Mesenchymal stem cell (in vitro differentiated cells and primary cell): ENCODE measurements around the gene RPL15.

Experiments used
- DNase-seq: peaks from one replicate; pipeline ENCODE4 v3.0.0-alpha.2; 2013
- H2AFZ ChIP-seq: one replicate; pipeline ENCODE4 v1.6.1; 2013; ENCODE audit warnings: low read depth, mild to moderate bottlenecking, control low read depth, inconsistent platforms, low read length, moderate library complexity
- H2AK5ac ChIP-seq: 2 replicates; pipeline ENCODE4 v1.6.1; 2013; ENCODE audit warnings: low read length, moderate library complexity, mild to moderate bottlenecking, inconsistent platforms; ENCODE audit not compliant: severe bottlenecking
- H2BK120ac ChIP-seq: one replicate; pipeline ENCODE4 v1.6.1; 2013; ENCODE audit warnings: low read depth, mild to moderate bottlenecking, inconsistent platforms, low read length, moderate library complexity
- H2BK12ac ChIP-seq, 2 experiments: one replicate each; pipeline ENCODE4 v1.6.1; 2013; ENCODE audit warnings: inconsistent platforms in 2 of 2, low read length in 2 of 2, mild to moderate bottlenecking in 2 of 2, moderate library complexity in 2 of 2, control low read depth in 1 of 2
- H2BK15ac ChIP-seq: one replicate; pipeline ENCODE4 v1.6.1; 2013; ENCODE audit warnings: mild to moderate bottlenecking, low read depth, inconsistent platforms; ENCODE audit not compliant: poor library complexity, severe bottlenecking
- H2BK5ac ChIP-seq: 2 replicates; pipeline ENCODE4 v1.6.1; 2013; ENCODE audit warnings: low read depth, mild to moderate bottlenecking, low read length, control low read depth, inconsistent platforms; ENCODE audit not compliant: poor library complexity, severe bottlenecking
- H3K14ac ChIP-seq, 2 experiments: one replicate each; pipeline ENCODE4 v1.6.1; 2013; ENCODE audit warnings: inconsistent platforms in 2 of 2, low read length in 2 of 2, control low read depth in 1 of 2, mild to moderate bottlenecking in 1 of 2, moderate library complexity in 1 of 2
- H3K18ac ChIP-seq, 2 experiments: one replicate each; pipeline ENCODE4 v1.6.1; 2013; ENCODE audit warnings: inconsistent platforms in 2 of 2, low read length in 2 of 2, control low read depth in 1 of 2, low read depth in 1 of 2, mild to moderate bottlenecking in 1 of 2
- H3K23ac ChIP-seq, 2 experiments: one replicate each; pipeline ENCODE4 v1.6.1; 2013; ENCODE audit warnings: inconsistent platforms in 2 of 2, low read length in 2 of 2, mild to moderate bottlenecking in 2 of 2, moderate library complexity in 2 of 2, control low read depth in 1 of 2
- H3K27ac ChIP-seq: 2 replicates; pipeline ENCODE4 v1.5.1; 2013; ENCODE audit warnings: mild to moderate bottlenecking, moderate library complexity, low read length, control low read depth, inconsistent platforms; ENCODE audit not compliant: poor library complexity, severe bottlenecking
- H3K27me3 ChIP-seq, 2 experiments: 2 replicates each; pipeline versions ENCODE4 v1.6.1 to v1.7.0; 2013; ENCODE audit warnings: low read length in 2 of 2, mild to moderate bottlenecking in 2 of 2, moderate library complexity in 2 of 2, control low read depth in 1 of 2, inconsistent platforms in 1 of 2; ENCODE audit not compliant: control insufficient read depth in 1 of 2, insufficient read depth in 1 of 2
- H3K36me3 ChIP-seq, 2 experiments: 2 replicates each; pipeline versions ENCODE4 v1.6.1 to v1.7.0; 2013; ENCODE audit warnings: low read length in 2 of 2, control low read depth in 1 of 2, inconsistent platforms in 1 of 2, low read depth in 1 of 2, mild to moderate bottlenecking in 1 of 2; ENCODE audit not compliant: insufficient read depth in 2 of 2, control insufficient read depth in 1 of 2
- H3K4ac ChIP-seq, 2 experiments: one replicate each; pipeline ENCODE4 v1.6.1; 2013; ENCODE audit warnings: inconsistent platforms in 2 of 2, low read length in 2 of 2, mild to moderate bottlenecking in 2 of 2, moderate library complexity in 2 of 2, control low read depth in 1 of 2, low read depth in 1 of 2
- H3K4me1 ChIP-seq: 2 replicates; pipeline ENCODE4 v1.6.1; 2013; ENCODE audit warnings: low read depth, low read length, control low read depth; ENCODE audit not compliant: control insufficient read depth, insufficient read depth
- H3K4me2 ChIP-seq: 2 replicates; pipeline ENCODE4 v1.6.1; 2013; ENCODE audit warnings: low read length, mild to moderate bottlenecking, inconsistent platforms; ENCODE audit not compliant: poor library complexity, severe bottlenecking
- H3K4me3 ChIP-seq, 2 experiments: 2 replicates each; pipeline versions ENCODE4 v1.5.1 to v1.7.0; 2013; ENCODE audit warnings: low read length in 2 of 2, mild to moderate bottlenecking in 2 of 2, control low read depth in 1 of 2, low read depth in 1 of 2; ENCODE audit not compliant: insufficient read depth in 1 of 2
- H3K79me1 ChIP-seq: replicated peaks from 2 replicates; pipeline ENCODE4 v1.6.1; 2013; ENCODE audit warnings: mild to moderate bottlenecking, control low read depth, low read length, inconsistent platforms; ENCODE audit not compliant: poor library complexity, severe bottlenecking
- H3K9ac ChIP-seq: 2 replicates; pipeline ENCODE4 v1.7.0; 2013; ENCODE audit warnings: mild to moderate bottlenecking, low read length, moderate library complexity
- H3K9me3 ChIP-seq: 2 replicates; pipeline ENCODE4 v1.7.0; 2013; ENCODE audit warnings: mild to moderate bottlenecking, low read length; ENCODE audit not compliant: control insufficient read depth
- H4K8ac ChIP-seq: one replicate; pipeline ENCODE4 v1.6.1; 2013; ENCODE audit warnings: inconsistent platforms, mild to moderate bottlenecking, low read length, moderate library complexity
- H4K91ac ChIP-seq: one replicate; pipeline ENCODE4 v1.6.1; 2013; ENCODE audit warnings: mild to moderate bottlenecking, low read length, inconsistent platforms
- WGBS: methylation state at CpG from one replicate; pipeline ENCODE4 v1.1.7; 2013; ENCODE audit warnings: mixed read lengths; 5-methylcytosine and 5-hydroxymethylcytosine counted together

RPL15 gene

DNA sequence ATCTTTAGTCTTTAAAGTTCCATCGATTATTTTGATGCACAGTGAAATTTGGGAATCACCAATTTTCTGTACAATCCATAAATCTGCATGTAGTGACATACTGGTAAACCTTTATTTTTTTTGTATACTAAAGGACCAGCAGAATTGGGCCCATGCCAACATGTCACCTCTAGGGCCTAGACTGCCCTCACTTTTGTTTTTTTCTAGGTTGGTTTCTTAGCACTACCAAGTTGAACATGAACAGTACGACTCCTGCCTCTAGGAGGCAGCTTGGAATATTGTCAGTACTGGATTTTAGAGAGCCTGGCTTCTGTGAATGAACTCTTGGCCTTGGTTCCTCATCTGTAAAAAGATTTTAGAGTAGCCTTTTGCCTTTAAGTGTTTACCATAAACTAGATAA is 32.5 kb upstream of the RPL15 start:
- Histone ChIP-seq H2BK12ac (no peak overlapping the region), H3K4me2 (no peak overlapping the region), H3K79me1 (peaks cover 36% of the 10 kb centered on the region), H3K9me3 (no peaks in the 10 kb centered on the region), H2BK120ac (no peak overlapping the region), H4K8ac (no peak overlapping the region), H3K4me1 (peaks cover 1% of the 10 kb centered on the region), H2AK5ac (no peak overlapping the region), H3K27me3 (no peaks in the 10 kb centered on the region), H3K27ac (no peak overlapping the region), H3K9ac (no peak overlapping the region), H3K23ac (no peak overlapping the region), H3K4ac (no peak overlapping the region), H2BK15ac (no peak overlapping the region), H3K36me3 (peaks cover 11 to 36% of the 10 kb centered on the region in 2 experiments), H2AFZ (no peak overlapping the region), H3K18ac (no peak overlapping the region), H2BK5ac (no peak overlapping the region), H3K4me3 (no peak overlapping the region), H4K91ac (no peak overlapping the region), H3K14ac (no peak overlapping the region)
- WGBS: 100% methylated on average over 1 of the region's 2 CpGs
- DNase-seq: no peak

- Histone ChIP-seq H2BK15ac (no peak overlapping the region), H4K8ac (no peak overlapping the region), H2BK12ac (no peak overlapping the region), H3K9ac (no peak overlapping the region), H3K4me3 (no peak overlapping the region), H3K4me1 (peaks cover 1% of the 10 kb centered on the region), H3K27ac (no peak overlapping the region), H3K4me2 (no peak overlapping the region), H3K36me3 (peaks cover 11 to 41% of the 10 kb centered on the region in 2 experiments), H2AK5ac (no peak overlapping the region), H4K91ac (no peak overlapping the region), H3K27me3 (no peaks in the 10 kb centered on the region), H3K79me1 (peaks cover 37% of the 10 kb centered on the region), H3K14ac (no peak overlapping the region), H2BK5ac (no peak overlapping the region), H3K23ac (no peak overlapping the region), H3K18ac (no peak overlapping the region), H2AFZ (no peak overlapping the region), H3K9me3 (no peaks in the 10 kb centered on the region), H2BK120ac (no peak overlapping the region), H3K4ac (no peak overlapping the region)
- DNase-seq: no peak
- WGBS: 97% methylated on average over 5 of the region's 6 CpGs
These were observed 31.7 kb upstream of the RPL15 start for GRCh38 chr3:23885210-23885609.

DNA sequence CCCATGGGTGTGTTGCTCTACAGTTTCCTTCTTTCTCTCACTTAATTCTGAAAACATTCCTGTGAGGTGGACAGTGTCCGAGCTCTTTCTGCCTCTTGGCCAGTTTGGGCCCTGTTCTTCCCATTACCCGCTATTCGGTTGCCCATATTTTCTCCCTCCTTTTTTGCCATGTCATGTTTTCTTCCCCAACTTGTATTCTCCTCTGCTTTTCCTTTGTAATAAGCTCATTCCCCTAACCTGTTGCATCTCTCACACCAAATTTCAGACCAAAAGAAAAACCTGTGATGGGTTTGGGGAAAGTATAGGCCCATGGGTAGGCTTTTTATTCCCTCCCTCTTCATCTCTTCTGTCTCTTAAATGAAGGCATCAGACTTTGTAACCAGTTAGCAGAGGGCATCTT is 30.6 kb upstream of the RPL15 start:
- Histone ChIP-seq H2AK5ac (no peak overlapping the region), H2BK120ac (no peak overlapping the region), H2BK5ac (no peak overlapping the region), H3K4ac (no peak overlapping the region), H3K14ac (no peak overlapping the region), H3K27ac (no peak overlapping the region), H3K4me1 (peaks cover 1% of the 10 kb centered on the region), H3K36me3 (peaks cover 11 to 52% of the 10 kb centered on the region in 2 experiments), H3K4me3 (no peak overlapping the region), H3K79me1 (peaks cover 38% of the 10 kb centered on the region), H3K9me3 (no peaks in the 10 kb centered on the region), H3K18ac (no peak overlapping the region), H3K9ac (no peak overlapping the region), H4K8ac (no peak overlapping the region), H2BK15ac (no peak overlapping the region), H2BK12ac (no peak overlapping the region), H3K4me2 (no peak overlapping the region), H3K27me3 (no peaks in the 10 kb centered on the region), H2AFZ (no peak overlapping the region), H3K23ac (no peak overlapping the region), H4K91ac (no peak overlapping the region)
- no peak for DNase-seq
- 95% methylated on average over 3 of the region's 3 CpGs for WGBS

DNA sequence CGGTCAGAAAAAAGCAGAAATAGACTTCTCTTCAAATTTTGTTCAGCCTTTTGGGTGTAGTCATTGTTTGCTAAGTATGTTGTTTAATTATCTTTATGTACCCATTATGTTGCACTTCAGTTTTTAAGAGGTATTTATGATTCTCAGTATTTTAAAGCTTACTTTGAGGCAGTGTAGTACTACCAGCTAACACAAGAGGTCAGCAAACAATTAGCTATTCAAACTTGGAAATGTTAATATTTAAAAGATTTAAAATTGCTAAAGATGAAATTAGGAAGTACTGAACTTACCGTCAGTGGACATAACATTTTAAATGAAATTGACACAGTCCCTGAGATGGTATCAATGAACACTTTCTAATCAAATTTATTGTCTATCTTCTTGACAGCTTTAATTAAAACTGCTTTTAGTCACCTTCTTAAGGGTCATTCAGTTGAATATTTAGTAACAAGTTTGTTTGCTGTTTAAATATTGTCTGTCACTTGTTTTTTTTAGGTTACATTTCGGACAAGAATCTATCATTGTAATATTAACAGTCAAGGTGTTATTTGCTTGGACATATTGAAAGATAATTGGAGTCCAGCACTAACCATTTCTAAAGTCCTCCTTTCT is 28.2 kb upstream of the RPL15 start:
- no CpG with 5 or more reads among the region's 3 CpGs for WGBS
- H2BK120ac ChIP-seq: no peak overlapping the region
- H3K9ac ChIP-seq: peak overlapping the region; percentile 17

More for the DNA sequence above, 28.2 kb upstream of the RPL15 start:
- no peak overlapping the region for H3K4me3 ChIP-seq
- H3K4ac ChIP-seq: no peak overlapping the region
- H3K27ac ChIP-seq: no peak overlapping the region
- no peak overlapping the region for H3K4me2 ChIP-seq
- H2BK12ac ChIP-seq: no peak overlapping the region
- no peak overlapping the region for H2BK5ac ChIP-seq
- no peaks in the 10 kb centered on the region for H3K4me1 ChIP-seq
- H3K79me1 ChIP-seq: peaks cover 29% of the 10 kb centered on the region
- H2AK5ac ChIP-seq: no peak overlapping the region
- H3K36me3 ChIP-seq: peaks cover 3 to 62% of the 10 kb centered on the region in 2 experiments
- H3K23ac ChIP-seq: no peak overlapping the region
- H4K8ac ChIP-seq: no peak overlapping the region
- H4K91ac ChIP-seq: no peak overlapping the region
- no peak overlapping the region for H3K18ac ChIP-seq
- peak; percentile 57 for DNase-seq
- H3K9me3 ChIP-seq: no peaks in the 10 kb centered on the region
- H3K14ac ChIP-seq: no peak overlapping the region
- H3K27me3 ChIP-seq: no peaks in the 10 kb centered on the region
- no peak overlapping the region for H2BK15ac ChIP-seq
- no peak overlapping the region for H2AFZ ChIP-seq
